Middle frontal gyrus (tissue), 1 donor: ENCODE measurements around the gene SPDYE1.
"Not testable (repeated sequence)": the region's sequence is repeated elsewhere in the genome, so short reads cannot be mapped to it uniquely, and the experiment has no call there.

Experiments
- DNase-seq: peaks from one replicate; pipeline ENCODE4 v3.0.0-alpha.2; 2015; ENCODE audit warnings: low spot score; ENCODE audit errors: extremely low spot score

The SPDYE1 gene

GRCh38 chr7:43997532-43997931 lies at the start of gene SPDYE1:
Gene SPDYE1 (plus strand): TSS chr7:43997897. CDS start chr7:43999950, 2,053 bp downstream.
- not testable (repeated sequence) for DNase-seq

GRCh38 chr7:43952028-43952427 lies 45.7 kb upstream of the SPDYE1 start:
- DNase-seq: no peak

DNA sequence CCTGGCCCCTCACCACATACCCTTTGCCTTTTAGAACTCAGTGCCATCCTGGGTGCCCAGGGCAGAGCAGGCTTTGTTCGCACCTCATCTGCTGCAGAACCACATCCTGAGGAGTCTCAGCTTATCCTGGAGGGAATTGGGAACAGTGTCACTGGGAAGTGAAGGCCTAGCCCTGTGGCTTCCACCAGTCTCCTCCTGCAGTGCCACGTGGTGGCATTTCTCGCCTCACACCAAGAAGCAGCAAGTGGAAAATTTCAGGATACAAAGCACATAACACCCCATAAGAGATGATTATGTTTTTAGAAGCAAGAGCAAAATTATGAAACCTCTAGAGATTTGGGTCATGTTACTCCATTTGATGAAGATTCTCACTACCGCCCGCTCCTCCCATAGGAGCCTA lies 44.6 kb upstream of the SPDYE1 start:
- DNase-seq: no peak

GRCh38 chr7:43954524-43955228 lies 43.0 kb upstream of the SPDYE1 start:
- DNase-seq: peak; percentile 30

- DNase-seq: no peak
These were observed 41.7 kb upstream of the SPDYE1 start for GRCh38 chr7:43956027-43956426.

- DNase-seq: no peak
These were observed 36.8 kb upstream of the SPDYE1 start for GRCh38 chr7:43960933-43961332.

- not testable (repeated sequence) for DNase-seq
These were observed 31.3 kb upstream of the SPDYE1 start for GRCh38 chr7:43966392-43966791.

- not testable (repeated sequence) for DNase-seq
These were observed 29.3 kb upstream of the SPDYE1 start for GRCh38 chr7:43968172-43969040.

DNA sequence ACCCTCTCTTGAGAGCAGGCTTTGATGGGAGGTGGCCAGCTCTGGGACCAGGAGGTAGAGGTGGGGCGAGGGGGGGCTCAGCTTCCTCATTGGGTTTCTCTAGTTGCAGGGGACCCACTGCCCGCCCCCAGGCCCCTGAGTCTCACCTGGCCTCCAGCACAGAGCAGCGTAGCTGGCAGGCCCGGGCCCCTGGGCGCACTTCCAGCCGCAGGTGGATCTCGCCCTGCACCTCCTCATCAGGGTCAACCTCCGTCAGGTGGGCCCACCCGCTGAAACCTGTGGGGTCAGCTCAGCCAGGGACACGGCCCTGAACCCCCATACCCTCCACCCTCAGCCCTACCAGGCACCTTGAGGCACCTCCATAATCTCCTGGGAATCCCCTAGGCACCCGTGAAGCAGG lies 28.1 kb upstream of the SPDYE1 start:
- DNase-seq: not testable (repeated sequence)

- DNase-seq: not testable (repeated sequence)
These were observed 27.0 kb upstream of the SPDYE1 start for GRCh38 chr7:43970698-43971097.

GRCh38 chr7:43974033-43974573 lies 23.6 kb upstream of the SPDYE1 start:
- DNase-seq: not testable (repeated sequence)

DNA sequence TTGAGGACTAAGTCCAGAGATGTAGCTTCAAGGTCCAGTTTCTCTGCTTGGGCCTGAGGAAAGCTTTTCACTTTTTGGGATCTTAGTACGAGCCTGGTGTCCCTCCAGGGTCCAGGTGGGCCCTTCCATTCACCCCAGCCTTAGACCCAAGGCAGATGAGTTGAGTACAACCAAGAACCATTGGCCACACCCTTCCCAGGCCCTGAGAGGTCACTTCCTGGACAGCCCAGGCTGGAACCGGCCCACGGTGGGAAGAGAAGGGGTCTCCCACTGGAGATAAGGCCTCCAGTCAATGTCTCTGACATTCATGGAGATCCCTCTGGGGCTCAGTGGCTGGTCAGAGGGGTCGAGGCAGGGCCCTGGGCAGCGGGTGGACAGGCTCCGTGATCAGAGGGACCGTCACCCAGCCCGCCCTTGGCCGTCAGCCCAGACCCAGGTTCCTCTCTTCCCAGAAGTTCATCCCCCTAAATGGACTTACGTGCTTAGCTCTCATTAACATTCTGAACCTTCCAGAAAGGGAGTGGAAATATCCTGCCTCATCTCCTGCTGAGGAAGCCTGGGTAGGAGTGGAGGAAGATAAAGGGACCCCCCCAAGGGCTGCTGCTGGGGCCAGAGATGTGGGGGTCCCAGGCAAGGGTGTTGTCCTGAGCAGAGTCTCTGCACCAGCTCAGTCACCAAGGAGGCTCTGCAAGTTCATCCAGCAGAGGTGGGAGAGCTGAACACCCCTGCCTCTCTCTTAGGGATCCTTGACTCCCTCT lies 22.8 kb upstream of the SPDYE1 start:
- not testable (repeated sequence) for DNase-seq

DNA sequence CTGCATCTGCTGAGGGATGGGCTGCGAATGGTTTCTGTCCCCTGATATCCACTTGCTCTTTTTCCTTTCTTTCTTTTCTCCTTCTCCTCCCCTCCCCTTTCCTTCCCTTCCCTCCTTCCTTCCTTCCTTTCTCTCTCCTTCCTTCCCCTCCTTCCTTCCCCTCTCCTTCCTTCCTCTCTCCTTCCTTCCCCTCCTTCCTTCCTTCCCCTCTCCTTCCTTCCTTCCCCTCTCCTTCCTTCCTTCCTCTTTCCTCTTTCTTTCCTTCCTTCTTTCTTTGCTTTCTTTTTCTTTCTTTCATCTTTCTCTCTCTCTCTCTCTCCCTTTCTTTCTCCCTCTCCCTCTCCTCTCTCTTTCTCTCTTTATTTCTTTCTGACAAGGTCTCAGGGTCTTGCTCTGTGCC lies 20.2 kb upstream of the SPDYE1 start:
- DNase-seq: no peak

DNA sequence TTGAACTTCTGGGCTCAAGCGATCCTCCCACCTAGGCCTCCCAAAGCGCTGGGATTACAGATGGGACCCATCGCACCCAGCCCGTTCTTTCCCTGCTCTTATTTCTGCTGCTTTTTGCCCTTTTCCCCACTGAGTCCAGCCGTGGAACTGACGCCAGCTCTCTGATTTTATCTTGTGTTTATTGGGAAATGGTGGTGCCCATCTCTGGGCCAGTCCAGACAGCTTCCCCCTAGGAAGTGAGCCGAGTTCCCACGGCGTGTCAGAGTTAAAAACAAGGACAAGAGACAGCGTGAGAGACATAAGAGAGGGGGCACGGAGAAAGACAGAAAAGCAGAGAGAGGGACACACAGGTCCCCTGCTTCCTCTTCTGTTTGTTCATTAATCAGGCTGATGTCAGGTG lies 19.6 kb upstream of the SPDYE1 start:
- DNase-seq: not testable (repeated sequence)

DNA sequence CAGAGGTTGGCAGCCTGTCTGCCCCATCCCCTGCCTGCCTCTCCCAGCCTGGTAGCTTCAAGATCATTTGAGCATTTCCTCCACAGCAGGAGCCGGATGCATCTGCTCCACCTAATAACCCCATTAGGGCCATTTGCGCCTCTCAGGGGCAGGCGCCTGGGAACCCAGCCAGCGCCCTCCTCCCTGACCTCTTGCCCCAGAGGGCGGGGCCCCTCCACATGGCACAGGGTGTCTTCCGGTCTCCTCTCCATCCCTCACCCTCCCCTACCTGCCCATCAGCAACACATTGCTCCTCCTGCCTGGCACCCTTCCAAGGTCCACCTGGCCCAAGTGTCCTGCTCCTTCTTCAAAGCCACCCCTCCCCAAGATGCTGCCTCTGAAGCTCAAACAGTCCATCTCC lies 14.8 kb upstream of the SPDYE1 start:
- DNase-seq: not testable (repeated sequence)

- not testable (repeated sequence) for DNase-seq
These were observed 14.0 kb upstream of the SPDYE1 start for GRCh38 chr7:43983736-43984135.

- not testable (repeated sequence) for DNase-seq
These were observed 11.5 kb upstream of the SPDYE1 start for GRCh38 chr7:43985904-43986864.

DNA sequence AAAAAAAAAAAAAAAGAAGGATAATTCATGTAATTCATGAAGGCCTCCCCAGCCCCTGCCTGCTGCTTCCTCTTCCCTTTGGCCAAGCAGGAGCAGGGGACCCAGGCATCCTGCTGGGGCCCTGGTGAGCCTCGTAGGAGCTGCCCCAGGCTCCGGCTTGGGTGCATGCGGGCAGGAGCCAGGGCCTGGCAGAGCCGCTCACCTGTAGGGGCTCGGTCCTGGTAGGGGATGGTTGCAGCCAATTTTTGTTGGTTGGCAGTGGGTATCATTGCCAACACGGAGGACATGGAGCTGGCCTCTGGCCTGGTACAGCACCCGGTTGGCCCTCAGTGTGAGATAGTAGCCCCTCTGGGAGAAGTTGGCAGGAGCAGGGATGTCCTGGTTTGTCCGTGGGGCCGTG lies 10.2 kb upstream of the SPDYE1 start:
- DNase-seq: not testable (repeated sequence)

GRCh38 chr7:43990011-43990585 lies 7.6 kb upstream of the SPDYE1 start:
- DNase-seq: not testable (repeated sequence)

DNA sequence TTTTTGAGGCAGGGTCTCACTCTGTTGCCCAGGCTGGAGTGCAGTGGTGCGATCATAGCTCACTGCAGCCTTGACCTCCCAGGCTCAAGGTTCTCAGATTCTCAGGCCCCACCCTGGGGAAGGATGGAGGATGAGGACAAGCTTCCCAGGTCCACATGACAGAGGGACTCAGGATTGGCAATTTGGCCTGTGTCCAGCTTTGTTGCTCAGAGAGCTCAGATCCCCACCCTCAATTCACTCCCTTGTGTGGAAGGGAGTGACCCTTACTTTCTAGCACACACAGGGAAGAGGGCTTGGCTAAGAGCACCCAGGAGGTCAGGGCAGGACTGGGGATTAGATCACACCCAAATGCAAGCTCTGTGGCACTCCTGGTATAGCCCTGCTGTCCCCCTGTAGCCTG lies 6.9 kb upstream of the SPDYE1 start:
- DNase-seq: not testable (repeated sequence)
